RWPE2 (cell line): Measurements from ENCODE around the gene ZC3H13.

ENCODE experiments used
- ATAC-seq: fragments of 200-7000 bp; cut with Tn5 transposase; 3 replicates; pipeline ENCODE4 v1.9.1; 2021; ENCODE audit warnings: low read depth
- DNase-seq: peaks from one replicate; pipeline ENCODE4 v3.0.0-alpha.2; 2020; ENCODE audit warnings: low spot score
- H3K27ac ChIP-seq: fragments of 450-650 bp; 2 replicates; pipeline ENCODE4 v1.5.1; 2017; ENCODE audit warnings: mild to moderate bottlenecking; ENCODE audit not compliant: poor library complexity, severe bottlenecking
- H3K27me3 ChIP-seq: fragments of 250-450 bp; sonication (Bioruptor Pico); 2 replicates; pipeline ENCODE4 v1.5.1; 2021; ENCODE audit warnings: mild to moderate bottlenecking, moderate library complexity; ENCODE audit not compliant: insufficient read depth, poor library complexity, severe bottlenecking
- H3K36me3 ChIP-seq: fragments of 250-450 bp; sonication (Bioruptor Pico); 2 replicates; pipeline ENCODE4 v1.5.1; 2020; ENCODE audit warnings: low read depth, mild to moderate bottlenecking, moderate library complexity
- H3K4me1 ChIP-seq: fragments of 250-450 bp; sonication (Bioruptor Pico); 2 replicates; pipeline ENCODE4 v1.5.1; 2021; ENCODE audit warnings: mild to moderate bottlenecking, moderate library complexity; ENCODE audit not compliant: insufficient read depth, poor library complexity, severe bottlenecking
- H3K4me3 ChIP-seq: fragments of 250-450 bp; sonication (Bioruptor Pico); 2 replicates; pipeline ENCODE4 v1.5.1; 2021; ENCODE audit warnings: mild to moderate bottlenecking, moderate library complexity; ENCODE audit not compliant: severe bottlenecking
- H3K9me3 ChIP-seq: fragments of 250-450 bp; sonication (Bioruptor Pico); 2 replicates; pipeline ENCODE4 v1.5.1; 2021; ENCODE audit warnings: mild to moderate bottlenecking, moderate library complexity; ENCODE audit not compliant: severe bottlenecking
- CTCF ChIP-seq: fragments of 450-650 bp; IDR thresholded peaks from one replicate; pipeline ENCODE4 v1.5.1; 2017; ENCODE audit warnings: mild to moderate bottlenecking, moderate library complexity; ENCODE audit not compliant: poor library complexity, severe bottlenecking

The ZC3H13 gene

GRCh38 chr13:45915686-45916439, 136.7 kb downstream of the ZC3H13 start:
- DNase-seq, result no peak
- no peak for ATAC-seq
- Histone ChIP-seq H3K27me3 (no peaks in the 10 kb centered on the region), H3K9me3 (no peaks in the 10 kb centered on the region), H3K4me3 (no peak overlapping the region), H3K36me3 (no peaks in the 10 kb centered on the region), H3K27ac (no peak overlapping the region), H3K4me1 (no peaks in the 10 kb centered on the region)
- no peak for TF ChIP-seq CTCF

DNA sequence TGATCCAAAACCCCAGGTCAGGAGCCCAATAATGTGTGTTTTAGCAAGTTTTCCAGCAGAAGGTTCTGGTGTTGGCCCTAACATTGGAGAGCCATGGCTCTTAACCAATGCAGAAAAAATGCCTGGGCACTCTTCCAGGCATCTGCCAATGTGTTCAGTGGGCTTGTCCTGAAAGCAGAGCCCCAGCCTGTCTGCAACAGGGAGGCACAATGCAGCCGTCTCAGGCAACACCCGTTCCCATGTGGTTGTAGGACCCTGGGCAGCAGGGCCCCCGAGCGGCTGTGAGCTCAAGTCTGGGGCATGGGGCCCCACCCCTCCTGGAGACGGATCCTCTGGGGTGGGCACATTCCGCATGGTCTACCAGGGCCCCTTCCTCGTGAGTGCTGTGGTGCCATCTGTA, 142.9 kb downstream of the ZC3H13 start:
- no peaks in the 10 kb centered on the region for H3K4me1 ChIP-seq
- DNase-seq, result no peak
- H3K9me3 ChIP-seq, result no peaks in the 10 kb centered on the region
- no peaks in the 10 kb centered on the region for H3K27me3 ChIP-seq
- no peak for TF ChIP-seq CTCF
- ATAC-seq, result no peak
- no peak overlapping the region for H3K4me3 ChIP-seq
- no peaks in the 10 kb centered on the region for H3K36me3 ChIP-seq
- no peak overlapping the region for H3K27ac ChIP-seq

GRCh38 chr13:45909089-45909488, 143.5 kb downstream of the ZC3H13 start:
- Histone ChIP-seq H3K4me3 (no peak overlapping the region), H3K27me3 (no peaks in the 10 kb centered on the region), H3K9me3 (no peaks in the 10 kb centered on the region), H3K27ac (no peak overlapping the region), H3K36me3 (no peaks in the 10 kb centered on the region), H3K4me1 (no peaks in the 10 kb centered on the region)
- ATAC-seq (no peak), DNase-seq (no peak)
- TF ChIP-seq CTCF, result no peak

GRCh38 chr13:45907503-45907902, 145.0 kb downstream of the ZC3H13 start:
- H3K27me3 ChIP-seq, result no peaks in the 10 kb centered on the region
- no peak overlapping the region for H3K27ac ChIP-seq
- H3K4me3 ChIP-seq, result no peak overlapping the region
- DNase-seq (no peak), ATAC-seq (no peak)
- H3K9me3 ChIP-seq, result no peaks in the 10 kb centered on the region
- H3K4me1 ChIP-seq, result no peaks in the 10 kb centered on the region
- TF ChIP-seq CTCF, result no peak
- H3K36me3 ChIP-seq, result no peaks in the 10 kb centered on the region
